Keratinocyte (primary cell): ENCODE data around the gene TFPI2.

Experiments
- EZH2 ChIP-seq: IDR thresholded peaks from one replicate; pipeline ENCODE4 v1.6.1; 2012; ENCODE audit warnings: inconsistent platforms, mild to moderate bottlenecking, low read length, moderate library complexity
- TF ChIP-seq, protein P1 (sequence below), 3 experiments: IDR thresholded peaks in 1 of 3; conservative IDR thresholded peaks in 1 of 3; optimal IDR thresholded peaks in 1 of 3; 2 replicates in 2 of 3; 3 replicates in 1 of 3; pipeline versions ENCODE3 to v1.5.1; 2011; ENCODE audit warnings: low read length in 3 of 3, mild to moderate bottlenecking in 3 of 3, moderate library complexity in 2 of 3, control low read depth in 1 of 3, inconsistent platforms in 1 of 3; ENCODE audit not compliant: insufficient read depth in 2 of 3; ENCODE audit errors: extremely low read depth in 1 of 3

DNA sequence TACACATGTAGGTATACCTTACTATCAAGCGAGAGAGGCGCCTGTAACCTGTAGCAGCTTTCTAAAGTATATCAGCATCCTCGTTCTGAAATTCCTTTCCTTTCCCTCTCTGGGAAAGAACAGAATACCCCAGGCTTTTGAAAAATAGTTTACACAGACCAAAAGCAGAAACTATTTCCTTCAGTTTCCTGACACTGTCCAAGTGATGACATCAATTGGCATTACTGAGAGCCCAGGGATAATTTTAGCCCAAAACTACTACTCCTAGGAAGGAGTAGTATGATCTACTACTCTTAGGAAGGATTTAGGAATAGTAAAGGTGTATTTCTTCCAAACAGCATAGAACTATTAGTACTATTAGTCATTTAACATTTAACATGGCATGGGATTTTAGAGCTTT, 37.0 kb upstream of the TFPI2 start:
- TF ChIP-seq, protein P1, sequence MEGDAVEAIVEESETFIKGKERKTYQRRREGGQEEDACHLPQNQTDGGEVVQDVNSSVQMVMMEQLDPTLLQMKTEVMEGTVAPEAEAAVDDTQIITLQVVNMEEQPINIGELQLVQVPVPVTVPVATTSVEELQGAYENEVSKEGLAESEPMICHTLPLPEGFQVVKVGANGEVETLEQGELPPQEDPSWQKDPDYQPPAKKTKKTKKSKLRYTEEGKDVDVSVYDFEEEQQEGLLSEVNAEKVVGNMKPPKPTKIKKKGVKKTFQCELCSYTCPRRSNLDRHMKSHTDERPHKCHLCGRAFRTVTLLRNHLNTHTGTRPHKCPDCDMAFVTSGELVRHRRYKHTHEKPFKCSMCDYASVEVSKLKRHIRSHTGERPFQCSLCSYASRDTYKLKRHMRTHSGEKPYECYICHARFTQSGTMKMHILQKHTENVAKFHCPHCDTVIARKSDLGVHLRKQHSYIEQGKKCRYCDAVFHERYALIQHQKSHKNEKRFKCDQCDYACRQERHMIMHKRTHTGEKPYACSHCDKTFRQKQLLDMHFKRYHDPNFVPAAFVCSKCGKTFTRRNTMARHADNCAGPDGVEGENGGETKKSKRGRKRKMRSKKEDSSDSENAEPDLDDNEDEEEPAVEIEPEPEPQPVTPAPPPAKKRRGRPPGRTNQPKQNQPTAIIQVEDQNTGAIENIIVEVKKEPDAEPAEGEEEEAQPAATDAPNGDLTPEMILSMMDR (optimal IDR thresholded peaks at IDR 0.05 in 1 of 3, IDR thresholded peaks at IDR 0.05 in 1 of 3, conservative IDR thresholded peaks at IDR 0.05 in 1 of 3; ENCODE audit: extremely low read depth in 1 of 3, insufficient read depth in 2 of 3, low read length in 3 of 3) = no peak
- TF ChIP-seq EZH2 = no peak
